Activated CD4-positive, alpha-beta T cell treated with anti-CD3 and anti-CD28 coated beads, Interleukin-2, amount 50 U/mL, for 1 hour (primary cell): ENCODE results near the gene NOC3L.
A peak's percentile ranks its signal among the peaks of the same experiment; 100 is the strongest.
"Not testable (repeated sequence)": the region's sequence is repeated elsewhere in the genome, so short reads cannot be mapped to it uniquely, and the experiment has no call there.

Source experiments
- DNase-seq: peaks from one replicate; pipeline ENCODE4 v3.0.0-alpha.2; 2020

NOC3L gene

GRCh38 chr10:94362360-94363250 lies at the start of gene NOC3L:
Gene NOC3L, minus strand, starts transcription at chr10:94362939. Its CDS starts 101 bp downstream, at chr10:94362838.
- peak; percentile 94 for DNase-seq

GRCh38 chr10:94412449-94412848 lies 49.7 kb upstream of the NOC3L start:
- no peak for DNase-seq

GRCh38 chr10:94411304-94411703 lies 48.6 kb upstream of the NOC3L start:
- DNase-seq = no peak

GRCh38 chr10:94409021-94409657 lies 46.4 kb upstream of the NOC3L start:
- DNase-seq = no peak

- no peak for DNase-seq
These were observed 44.9 kb upstream of the NOC3L start for GRCh38 chr10:94407668-94408067.

GRCh38 chr10:94405406-94405805 lies 42.7 kb upstream of the NOC3L start:
- no peak for DNase-seq

- DNase-seq = no peak
These were observed 40.9 kb upstream of the NOC3L start for GRCh38 chr10:94403380-94404213.

- no peak for DNase-seq
These were observed 40.2 kb upstream of the NOC3L start for GRCh38 chr10:94402843-94403379.

GRCh38 chr10:94402204-94402842 lies 39.6 kb upstream of the NOC3L start, which contains the start of gene TBC1D12:
Gene TBC1D12, plus strand, starts transcription at chr10:94402541. Its CDS starts 73 bp downstream, at chr10:94402614.
- peak; percentile 3 for DNase-seq

GRCh38 chr10:94398762-94399161 lies 36.0 kb upstream of the NOC3L start:
- DNase-seq = no peak

- DNase-seq = no peak
These were observed 35.0 kb upstream of the NOC3L start for GRCh38 chr10:94397549-94398370.

- not testable (repeated sequence) for DNase-seq
These were observed 29.4 kb upstream of the NOC3L start for GRCh38 chr10:94392117-94392516.

GRCh38 chr10:94385733-94386132 lies 23.0 kb upstream of the NOC3L start:
- DNase-seq = not testable (repeated sequence)

- no peak for DNase-seq
These were observed 20.8 kb upstream of the NOC3L start for GRCh38 chr10:94383530-94383929.

GRCh38 chr10:94376865-94377264 lies 14.1 kb upstream of the NOC3L start:
- DNase-seq = no peak

GRCh38 chr10:94375374-94375773 lies 12.6 kb upstream of the NOC3L start:
- no peak for DNase-seq

GRCh38 chr10:94370501-94370900 lies 7.8 kb upstream of the NOC3L start:
- no peak for DNase-seq

- DNase-seq = no peak
These were observed 3.6 kb upstream of the NOC3L start for GRCh38 chr10:94366382-94366781.

- DNase-seq = no peak
These were observed 1.7 kb upstream of the NOC3L start for GRCh38 chr10:94364482-94364881.

GRCh38 chr10:94363251-94363565 lies 469 bp upstream of the NOC3L start:
- no peak for DNase-seq

GRCh38 chr10:94361171-94361794 lies 1.5 kb downstream of the NOC3L start:
- DNase-seq = peak; percentile 13
